H1 (cell line): ENCODE results near the gene DNER. TPM values are rescaled to one million over a fixed set of nuclear protein-coding genes. Genes with fewer than 3 reads are reported as not detected.

Source experiments
- CTCF ChIA-PET: fragments of 300-600 bp; sonication (Branson Sonifier 250); formaldehyde crosslinking; loops from one replicate; lab custom pipeline; 2021; ENCODE audit not compliant: partially characterized antibody; lab: Charles Lee
- POLR2A ChIA-PET: fragments of 300-600 bp; sonication (Branson Sonifier 250); formaldehyde crosslinking; loops from one replicate; lab custom pipeline; 2021; ENCODE audit warnings: inconsistent platforms; ENCODE audit not compliant: partially characterized antibody; lab: Charles Lee
- DNase-seq, 2 experiments: peaks; one replicate each; pipeline versions ENCODE4 v3.0.0 to v3.0.0-alpha.2; 2010 to 2022; ENCODE audit warnings: low spot score in 2 of 2, low read depth in 1 of 2, mixed read lengths in 1 of 2
- FAIRE-seq: peaks from 2 replicates; lab custom pipeline; 2011; peaks lifted over from hg19 to GRCh38; lab: Jason Lieb, UNC
- H2AFZ ChIP-seq: 2 replicates; pipeline ENCODE4 v1.8.1; 2012; ENCODE audit warnings: low read length, inconsistent platforms
- H2AK5ac ChIP-seq: 2 replicates; pipeline ENCODE4 v1.6.1; 2013; ENCODE audit warnings: low read depth, low read length
- H2BK120ac ChIP-seq: replicated peaks from 2 replicates; pipeline ENCODE3; 2013; ENCODE audit warnings: low read depth, low read length, inconsistent platforms
- H2BK12ac ChIP-seq: 2 replicates; pipeline ENCODE4 v1.6.1; 2013; ENCODE audit warnings: low read depth, low read length
- H2BK15ac ChIP-seq: 2 replicates; pipeline ENCODE4 v1.6.1; 2013; ENCODE audit warnings: low read length
- H2BK20ac ChIP-seq: 2 replicates; pipeline ENCODE4 v1.6.1; 2013; ENCODE audit warnings: low read length
- H2BK5ac ChIP-seq: 2 replicates; pipeline ENCODE4 v1.6.1; 2013; ENCODE audit warnings: low read depth, low read length
- H3K14ac ChIP-seq: 2 replicates; pipeline ENCODE4 v1.6.1; 2013; ENCODE audit warnings: inconsistent platforms; ENCODE audit not compliant: insufficient read length
- H3K18ac ChIP-seq: 2 replicates; pipeline ENCODE4 v1.6.1; 2013; ENCODE audit warnings: low read length; ENCODE audit errors: extremely low read depth
- H3K23ac ChIP-seq: 2 replicates; pipeline ENCODE4 v1.6.1; 2013; ENCODE audit warnings: inconsistent platforms; ENCODE audit not compliant: insufficient read length
- H3K23me2 ChIP-seq: 2 replicates; pipeline ENCODE4 v1.6.1; 2013; ENCODE audit warnings: low read depth, low read length
- H3K27ac ChIP-seq: 2 replicates; pipeline ENCODE4 v1.6.1; 2011; ENCODE audit warnings: low read depth, low read length, inconsistent platforms
- H3K27me3 ChIP-seq, 4 experiments: replicated peaks in 1 of 4; 1 replicate in 1 of 4; 2 replicates in 3 of 4; pipeline versions ENCODE4 v1.6.1 to v1.8.1; 2011 to 2013; ENCODE audit warnings: low read length in 3 of 4, mild to moderate bottlenecking in 3 of 4, inconsistent platforms in 2 of 4, mixed read lengths in 2 of 4, moderate library complexity in 1 of 4; ENCODE audit not compliant: control insufficient read depth in 3 of 4, insufficient read depth in 3 of 4; ENCODE audit errors: extremely low read depth in 1 of 4
- H3K36me3 ChIP-seq, 4 experiments: 2 replicates each; pipeline versions ENCODE4 v1.6.1 to v1.8.1; 2011 to 2013; ENCODE audit warnings: mild to moderate bottlenecking in 4 of 4, low read length in 3 of 4, moderate library complexity in 2 of 4, control low read depth in 1 of 4, inconsistent platforms in 1 of 4; ENCODE audit not compliant: insufficient read depth in 4 of 4, control insufficient read depth in 2 of 4
- H3K4ac ChIP-seq: replicated peaks from 2 replicates; pipeline ENCODE3; 2013; ENCODE audit warnings: low read length, low read depth, mixed read lengths, inconsistent platforms; ENCODE audit not compliant: insufficient read length
- H3K4me1 ChIP-seq, 4 experiments: replicated peaks in 1 of 4; 1 replicate in 1 of 4; 2 replicates in 3 of 4; pipeline versions ENCODE4 v1.6.1 to v1.8.1; 2011 to 2013; ENCODE audit warnings: low read length in 3 of 4, inconsistent platforms in 2 of 4, mixed read lengths in 1 of 4; ENCODE audit not compliant: insufficient read depth in 4 of 4, control insufficient read depth in 3 of 4
- H3K4me2 ChIP-seq, 2 experiments: 2 replicates each; pipeline versions ENCODE4 v1.6.1 to v1.8.1; 2011 to 2013; ENCODE audit warnings: low read depth in 2 of 2, low read length in 2 of 2, control low read depth in 1 of 2, inconsistent platforms in 1 of 2, mild to moderate bottlenecking in 1 of 2; ENCODE audit not compliant: insufficient read depth in 1 of 2
- H3K4me3 ChIP-seq, 4 experiments: fragments of 200-600, 300-600 bp in 1 of 4; sonication (generic), shearing (Covaris generic), sonication (Bioruptor Twin) in 1 of 4; 2 replicates each; pipeline versions ENCODE4 v1.5.1 to v1.8.1; 2011 to 2016; ENCODE audit warnings: low read length in 4 of 4, low read depth in 3 of 4, control low read depth in 2 of 4, inconsistent platforms in 2 of 4, mild to moderate bottlenecking in 2 of 4, mixed read lengths in 1 of 4, moderate library complexity in 1 of 4; ENCODE audit not compliant: insufficient read depth in 2 of 4; ENCODE audit errors: extremely low read depth in 1 of 4
- H3K56ac ChIP-seq: replicated peaks from 2 replicates; pipeline ENCODE3; 2013; ENCODE audit warnings: low read depth, mild to moderate bottlenecking, mixed read lengths, low read length, inconsistent platforms; ENCODE audit not compliant: insufficient read length
- H3K79me1 ChIP-seq: 2 replicates; pipeline ENCODE4 v1.6.1; 2013; ENCODE audit warnings: low read depth, low read length, control low read depth
- H3K79me2 ChIP-seq, 2 experiments: 2 replicates each; pipeline versions ENCODE4 v1.6.1 to v1.8.1; 2012 to 2013; ENCODE audit warnings: low read length in 2 of 2, mild to moderate bottlenecking in 2 of 2, inconsistent platforms in 1 of 2; ENCODE audit not compliant: insufficient read depth in 2 of 2, control insufficient read depth in 1 of 2
- H3K9ac ChIP-seq, 4 experiments: replicated peaks in 1 of 4; 1 replicate in 1 of 4; 2 replicates in 3 of 4; pipeline versions ENCODE4 v1.6.1 to v1.8.1; 2011 to 2013; ENCODE audit warnings: low read depth in 3 of 4, low read length in 3 of 4, control low read depth in 2 of 4, mild to moderate bottlenecking in 2 of 4, moderate library complexity in 2 of 4, inconsistent platforms in 1 of 4; ENCODE audit errors: extremely low read depth in 1 of 4
- H3K9me3 ChIP-seq, 2 experiments: 2 replicates each; pipeline versions ENCODE4 v1.6.1 to v1.8.1; 2012 to 2013; ENCODE audit warnings: mild to moderate bottlenecking in 2 of 2, moderate library complexity in 2 of 2, control low read depth in 1 of 2, inconsistent platforms in 1 of 2, low read depth in 1 of 2, low read length in 1 of 2, mixed read lengths in 1 of 2; ENCODE audit not compliant: insufficient read depth in 2 of 2
- H4K20me1 ChIP-seq, 2 experiments: replicated peaks in 1 of 2; 2 replicates each; pipeline versions ENCODE3 to v1.8.1; 2011 to 2013; ENCODE audit warnings: inconsistent platforms in 2 of 2, low read length in 2 of 2, mild to moderate bottlenecking in 1 of 2; ENCODE audit not compliant: insufficient read depth in 2 of 2, control insufficient read depth in 1 of 2
- H4K5ac ChIP-seq: 2 replicates; pipeline ENCODE4 v1.6.1; 2013; ENCODE audit warnings: low read length, low read depth, mixed read lengths, inconsistent platforms; ENCODE audit not compliant: insufficient read length
- H4K8ac ChIP-seq: 2 replicates; pipeline ENCODE4 v1.8.0; 2013; ENCODE audit warnings: mild to moderate bottlenecking, moderate library complexity, low read length, inconsistent platforms; ENCODE audit not compliant: insufficient read depth; ENCODE audit errors: extremely low read depth
- H4K91ac ChIP-seq: replicated peaks from 2 replicates; pipeline ENCODE3; 2013; ENCODE audit warnings: low read length, mixed read lengths, inconsistent platforms; ENCODE audit not compliant: insufficient read length
- BCL11A ChIP-seq, 2 experiments: IDR thresholded peaks; one replicate each; pipeline ENCODE4 v1.6.1; 2011; ENCODE audit warnings: low read depth in 2 of 2, low read length in 2 of 2, mild to moderate bottlenecking in 2 of 2
- FOSL1 ChIP-seq: IDR thresholded peaks from 2 replicates; pipeline ENCODE4 v1.6.1; 2011; ENCODE audit warnings: mild to moderate bottlenecking, low read depth, low read length, moderate library complexity; ENCODE audit not compliant: insufficient read depth
- GABPA ChIP-seq: IDR thresholded peaks from 2 replicates; pipeline ENCODE4 v1.6.1; 2011; ENCODE audit warnings: mild to moderate bottlenecking, low read length, moderate library complexity, borderline replicate concordance; ENCODE audit not compliant: insufficient read depth
- NANOG ChIP-seq: IDR thresholded peaks from 2 replicates; pipeline ENCODE4 v1.6.1; 2011; ENCODE audit warnings: low read length, low read depth, mild to moderate bottlenecking, inconsistent platforms; ENCODE audit not compliant: insufficient read depth, poor library complexity, severe bottlenecking
- POLR2AphosphoS5 ChIP-seq: IDR thresholded peaks from 2 replicates; pipeline ENCODE4 v1.6.1; 2011; ENCODE audit warnings: low read depth, low read length
- POU5F1 ChIP-seq: IDR thresholded peaks from 2 replicates; pipeline ENCODE4 v1.6.1; 2011; ENCODE audit warnings: low read depth, mild to moderate bottlenecking, low read length, moderate library complexity
- SIRT6 ChIP-seq: IDR thresholded peaks from one replicate; pipeline ENCODE4 v1.7.1; 2012; ENCODE audit warnings: low read length, inconsistent platforms
- SP1 ChIP-seq: IDR thresholded peaks from 2 replicates; pipeline ENCODE4 v1.6.1; 2011; ENCODE audit warnings: low read depth, low read length
- SUZ12 ChIP-seq: fragments of 200-600 bp; sonication (generic); IDR thresholded peaks from 2 replicates; pipeline ENCODE4 v1.6.1; 2012; ENCODE audit warnings: mild to moderate bottlenecking, inconsistent platforms, low read length, moderate library complexity, mixed read lengths
- TAF1 ChIP-seq: IDR thresholded peaks from 2 replicates; pipeline ENCODE4 v1.6.1; 2011; ENCODE audit warnings: mild to moderate bottlenecking, low read depth, low read length
- TBP ChIP-seq: IDR thresholded peaks from 2 replicates; pipeline ENCODE4 v1.6.1; 2011; ENCODE audit warnings: low read depth, low read length, improper control_type of control experiment
- TEAD4 ChIP-seq: IDR thresholded peaks from 2 replicates; pipeline ENCODE4 v1.6.1; 2012; ENCODE audit warnings: low read depth, low read length, inconsistent platforms, mixed read lengths
- USF2 ChIP-seq: IDR thresholded peaks from 2 replicates; pipeline ENCODE4 v1.6.1; 2011; ENCODE audit warnings: low read length, improper control_type of control experiment
- WGBS, 2 experiments: shearing (Covaris generic) in 1 of 2; methylation state at CpG; one replicate each; pipeline versions ENCODE4 v1.1.6 to v1.1.7; 2013 to 2015; ENCODE audit warnings: low lambda C conversion rate in 2 of 2, mixed read lengths in 2 of 2, inconsistent platforms in 1 of 2, low coverage in 1 of 2, missing lambda C conversion rate in 1 of 2; ENCODE audit not compliant: insufficient replicate concordance in 2 of 2, insufficient coverage in 1 of 2, insufficient read length in 1 of 2; ENCODE audit errors: extremely low coverage in 1 of 2, missing lambda C conversion rate in 1 of 2; 5-methylcytosine and 5-hydroxymethylcytosine counted together
- polyA plus RNA-seq, 7 experiments: library from polyadenylated mRNA; depleted of rRNA in 3 of 7; stranded (reverse) in 5 of 7; unstranded in 2 of 7; fragments of >200 nt in 5 of 7; fragments of 200-250 nt in 2 of 7; gene quantifications; 1 replicate in 5 of 7; 2 replicates in 1 of 7; 4 replicates in 1 of 7; pipeline versions ENCODE4 v1.2.1 to v1.2.3, GENCODE V29; 2011 to 2013; ENCODE audit warnings: missing spikeins in 2 of 7, mixed read lengths in 2 of 7
- total RNA-seq: library from RNA; stranded (reverse); fragmentation: NEBNext Ultra II Directional; extraction: Animal tissue kit (Norgen Biotek cat#: 25700); gene quantifications from 2 replicates; pipeline ENCODE4 v1.2.1, GENCODE V29; 2021

Gene DNER
- total and polyA plus RNA-seq, 2 of the 8 experiments (the other 6 are each of a cell fraction or from before 2014, with no cell fraction given) = 6.8 to 16.3 TPM

DNA sequence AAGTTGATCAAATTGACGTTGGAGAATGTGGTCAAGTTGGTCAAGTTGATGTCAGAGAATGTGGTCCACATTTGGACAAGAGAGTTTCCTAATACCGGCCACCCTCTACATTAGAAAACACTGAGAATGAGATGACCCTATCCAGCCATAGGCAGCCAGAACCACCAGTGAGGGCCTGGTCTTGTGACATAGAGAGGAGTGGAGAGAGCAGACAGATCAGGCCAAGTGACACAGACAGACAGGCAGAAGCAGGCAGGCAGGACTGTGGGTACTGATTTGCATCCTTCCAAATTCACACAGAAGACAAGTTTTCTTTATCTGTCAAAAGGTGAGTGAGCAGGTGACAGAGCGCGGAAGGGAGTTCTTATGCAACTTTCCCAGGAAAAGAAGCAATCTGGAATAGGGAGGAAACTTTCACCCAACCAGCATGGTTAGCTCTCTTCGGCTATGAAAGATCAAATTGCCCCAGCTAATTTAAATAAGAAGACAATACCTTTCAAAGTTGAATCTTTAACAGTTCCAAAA is 334.2 kb downstream of the DNER start:
- POLR2A ChIA-PET = no interaction called here
- no peak overlapping the region for H2BK15ac ChIP-seq
- H3K18ac ChIP-seq = no peak overlapping the region
- no peak overlapping the region for H2AFZ ChIP-seq
- FAIRE-seq (no peak), DNase-seq (no peak)
- WGBS, 2 experiments = 90% methylated on average over 5 of the region's 5 CpGs; no CpG with 5 or more reads in 1 of the 2 experiments
- H2BK12ac ChIP-seq = no peak overlapping the region
- no peak overlapping the region for H2BK120ac ChIP-seq
- H3K23me2 ChIP-seq = no peaks in the 10 kb centered on the region
- H3K4ac ChIP-seq = no peak overlapping the region
- no peak overlapping the region for H3K23ac ChIP-seq
- H3K56ac ChIP-seq = no peak overlapping the region
- H3K79me2 ChIP-seq = no peaks in the 10 kb centered on the region
- H2AK5ac ChIP-seq = no peak overlapping the region
- H3K4me2 ChIP-seq = no peak overlapping the region
- CTCF ChIA-PET = interaction anchor here (0.7 to 1.8 kb wide), 3 partner anchors 10 to 36 kb away, joined by 4 to 5 read pairs (median 4); no protein-coding TSS in a partner anchor
- no peak overlapping the region for H4K8ac ChIP-seq
- H4K91ac ChIP-seq = no peak overlapping the region
- no peak overlapping the region for H3K27ac ChIP-seq
- no peak overlapping the region for H3K14ac ChIP-seq
- H3K4me3 ChIP-seq = no peak overlapping the region
- H3K27me3 ChIP-seq = no peaks in the 10 kb centered on the region
- H3K36me3 ChIP-seq = no peaks in the 10 kb centered on the region
- H2BK5ac ChIP-seq = no peak overlapping the region; the same call in 1 of the 2 replicates
- no peaks in the 10 kb centered on the region for H4K20me1 ChIP-seq
- no peak overlapping the region for H3K9ac ChIP-seq
- H3K79me1 ChIP-seq = no peaks in the 10 kb centered on the region
- no peaks in the 10 kb centered on the region for H3K4me1 ChIP-seq
- H4K5ac ChIP-seq = no peak overlapping the region
- H3K9me3 ChIP-seq = 0 out of 4 replicates have a peak, but pooled peaks cover 0 to 4% of the 10 kb centered on the region in 2 experiments
- H2BK20ac ChIP-seq = no peak overlapping the region
- TF ChIP-seq POU5F1 = no peak
- no peak for TF ChIP-seq GABPA
- TF ChIP-seq TAF1 = no peak
- TF ChIP-seq SUZ12 = no peak
- TF ChIP-seq SIRT6 = no peak
- no peak for TF ChIP-seq TBP
- no peak for TF ChIP-seq BCL11A (IDR thresholded peaks at IDR 0.05; ENCODE audit: low read depth in 2 of 2, low read length in 2 of 2)
- TF ChIP-seq FOSL1 = no peak
- TF ChIP-seq POLR2AphosphoS5 = no peak
- no peak for TF ChIP-seq USF2
- no peak for TF ChIP-seq SP1
- TF ChIP-seq TEAD4 = no peak
- TF ChIP-seq NANOG = no peak
